ENCODE results near the gene KCNE3. TPM values are rescaled to one million over a fixed set of nuclear protein-coding genes. Genes with fewer than 3 reads are reported as not detected.

KCNE3 gene
- total and polyA plus RNA-seq, 9 of the 15 experiments (the other 6 are each of a cell fraction or from before 2014, with no cell fraction given) = 1.6 to 8.7 (median 6.2) TPM

- TF ChIP-seq CTCFL (IDR thresholded peaks at IDR 0.05; ENCODE audit: borderline replicate concordance, insufficient read depth, low read depth, low read length, poor library complexity, severe bottlenecking) = no peak
- no peak for TF ChIP-seq SPI1 (IDR thresholded peaks at IDR 0.05; ENCODE audit: borderline replicate concordance, low read depth, low read length)
- no peak for TF ChIP-seq ZNF197 (CRISPR knock-in tag; IDR thresholded peaks at IDR 0.05; ENCODE audit: low read depth)
- no peak for TF ChIP-seq HDAC3 (IDR thresholded peaks at IDR 0.05; ENCODE audit: borderline replicate concordance, partially characterized antibody)
- no peak for TF ChIP-seq MAFF (IDR thresholded peaks at IDR 0.05; ENCODE audit: low read length)
- TF ChIP-seq SMAD2 (IDR thresholded peaks at IDR 0.05; ENCODE audit: low read depth, low read length) = no peak
- no peak; the same call in 1 of the 2 replicates for TF ChIP-seq TGIF2 (CRISPR knock-in tag; IDR thresholded peaks at IDR 0.05)
- TF ChIP-seq ETS2 (tag; IDR thresholded peaks at IDR 0.05; ENCODE audit: borderline replicate concordance, poor library complexity, severe bottlenecking) = no peak
- no peak for TF ChIP-seq ZNF449 (CRISPR knock-in tag; IDR thresholded peaks at IDR 0.05)
- peak; percentile 48 for TF ChIP-seq SIN3B (IDR thresholded peaks at IDR 0.05; ENCODE audit: low read depth)
- no peak for TF ChIP-seq RBM34 (IDR thresholded peaks at IDR 0.05; ENCODE audit: borderline replicate concordance, insufficient read depth, low read length)
- peak; percentile 33; the same call in 1 of the 2 replicates for TF ChIP-seq MXI1 (IDR thresholded peaks at IDR 0.05; ENCODE audit: low read depth, low read length)
- TF ChIP-seq NUFIP1 (IDR thresholded peaks at IDR 0.05; ENCODE audit: partially characterized antibody) = no peak
- peak; percentile 70 for TF ChIP-seq POLR2B (IDR thresholded peaks at IDR 0.05; ENCODE audit: low read depth, partially characterized antibody)
- TF ChIP-seq ZSCAN29 (IDR thresholded peaks at IDR 0.05) = 0 out of 2 replicates have a peak, but pooled peaks have one; percentile 36
- no peak for TF ChIP-seq CUX1 (CRISPR knock-in tag; IDR thresholded peaks at IDR 0.05)
- TF ChIP-seq KAT8 (IDR thresholded peaks at IDR 0.05; ENCODE audit: low read depth) = no peak
- no peak for TF ChIP-seq WHSC1 (IDR thresholded peaks at IDR 0.05; ENCODE audit: low read length)
- peak; percentile 52 for TF ChIP-seq PHF20 (IDR thresholded peaks at IDR 0.05; ENCODE audit: partially characterized antibody)
Measured at GRCh38 chr11:74492974-74493790, 25.8 kb upstream of the KCNE3 start, which contains the start of gene LIPT2 (continued).
